Osteocyte (in vitro differentiated cells): ENCODE measurements around the gene S100A3. TPM values are rescaled to one million over a fixed set of nuclear protein-coding genes. Genes with fewer than 3 reads are reported as not detected.
A peak's percentile ranks its signal among the peaks of the same experiment; 100 is the strongest.

Experiments
- DNase-seq: peaks from one replicate; pipeline ENCODE4 v3.0.0; 2021; ENCODE audit warnings: mixed read lengths; ENCODE audit not compliant: unreplicated experiment; ENCODE audit errors: extremely low spot score
- H3K27ac Mint-ChIP-seq: one replicate; pipeline ENCODE4 v1.8.0; 2021; ENCODE audit warnings: mild to moderate bottlenecking, mixed read lengths; ENCODE audit not compliant: unreplicated experiment
- H3K27me3 Mint-ChIP-seq: one replicate; pipeline ENCODE4 v1.8.0; 2021; ENCODE audit warnings: mixed read lengths; ENCODE audit not compliant: unreplicated experiment
- H3K36me3 Mint-ChIP-seq: one replicate; pipeline ENCODE4 v1.8.0; 2021; ENCODE audit warnings: mixed read lengths; ENCODE audit not compliant: unreplicated experiment
- H3K4me1 Mint-ChIP-seq: one replicate; pipeline ENCODE4 v1.8.0; 2021; ENCODE audit warnings: mixed read lengths; ENCODE audit not compliant: unreplicated experiment
- H3K4me3 Mint-ChIP-seq: one replicate; pipeline ENCODE4 v1.8.0; 2021; ENCODE audit warnings: mild to moderate bottlenecking, moderate library complexity, mixed read lengths; ENCODE audit not compliant: unreplicated experiment
- H3K9me3 Mint-ChIP-seq: one replicate; pipeline ENCODE4 v1.8.0; 2021; ENCODE audit warnings: mixed read lengths; ENCODE audit not compliant: unreplicated experiment
- total RNA-seq: library from RNA; stranded (reverse); gene quantifications from 2 replicates; pipeline ENCODE4 v1.2.1, GENCODE V29; 2021
- TF ChIP-seq, protein P1 (sequence below): fragments of 200-600 bp; sonication (generic); IDR thresholded peaks from 2 replicates; pipeline ENCODE4 v1.5.0; 2021; ENCODE audit warnings: antibody characterized with exemption, mild to moderate bottlenecking, moderate library complexity

S100A3 gene
- total RNA-seq, 1 donor from 2014 or later = 7.5 TPM

DNA sequence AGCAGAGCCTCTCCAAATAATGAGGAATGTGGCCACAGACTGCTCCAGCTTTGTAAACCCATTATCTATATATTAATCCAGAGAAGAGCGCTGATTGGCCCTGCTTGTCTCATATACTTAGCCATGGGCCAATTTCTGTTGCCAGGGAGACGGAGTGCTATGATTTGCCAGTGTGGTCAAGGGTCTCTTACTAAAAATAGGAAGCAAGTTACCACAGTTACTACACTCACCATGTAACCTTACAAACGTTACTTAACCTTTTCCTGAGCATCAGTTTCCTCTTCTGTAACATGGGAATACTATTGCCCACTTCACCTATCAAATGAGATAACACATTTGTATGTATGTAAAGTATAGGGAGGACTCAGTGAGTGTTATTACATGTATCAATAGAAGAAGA lies 24.3 kb upstream of the S100A3 start:
- Mint-ChIP-seq H3K4me3 (no peak overlapping the region), H3K36me3 (no peaks in the 10 kb centered on the region), H3K27me3 (no peaks in the 10 kb centered on the region), H3K9me3 (no peaks in the 10 kb centered on the region), H3K4me1 (peaks cover 28% of the 10 kb centered on the region), H3K27ac (peak overlapping the region; percentile 83)
- no peak for DNase-seq
- TF ChIP-seq, protein P1, sequence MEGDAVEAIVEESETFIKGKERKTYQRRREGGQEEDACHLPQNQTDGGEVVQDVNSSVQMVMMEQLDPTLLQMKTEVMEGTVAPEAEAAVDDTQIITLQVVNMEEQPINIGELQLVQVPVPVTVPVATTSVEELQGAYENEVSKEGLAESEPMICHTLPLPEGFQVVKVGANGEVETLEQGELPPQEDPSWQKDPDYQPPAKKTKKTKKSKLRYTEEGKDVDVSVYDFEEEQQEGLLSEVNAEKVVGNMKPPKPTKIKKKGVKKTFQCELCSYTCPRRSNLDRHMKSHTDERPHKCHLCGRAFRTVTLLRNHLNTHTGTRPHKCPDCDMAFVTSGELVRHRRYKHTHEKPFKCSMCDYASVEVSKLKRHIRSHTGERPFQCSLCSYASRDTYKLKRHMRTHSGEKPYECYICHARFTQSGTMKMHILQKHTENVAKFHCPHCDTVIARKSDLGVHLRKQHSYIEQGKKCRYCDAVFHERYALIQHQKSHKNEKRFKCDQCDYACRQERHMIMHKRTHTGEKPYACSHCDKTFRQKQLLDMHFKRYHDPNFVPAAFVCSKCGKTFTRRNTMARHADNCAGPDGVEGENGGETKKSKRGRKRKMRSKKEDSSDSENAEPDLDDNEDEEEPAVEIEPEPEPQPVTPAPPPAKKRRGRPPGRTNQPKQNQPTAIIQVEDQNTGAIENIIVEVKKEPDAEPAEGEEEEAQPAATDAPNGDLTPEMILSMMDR = no peak

- H3K27ac Mint-ChIP-seq = peak overlapping the region; percentile 83
- TF ChIP-seq, protein P1 = peak; percentile 95
- H3K9me3 Mint-ChIP-seq = no peaks in the 10 kb centered on the region
- no peaks in the 10 kb centered on the region for H3K27me3 Mint-ChIP-seq
- H3K36me3 Mint-ChIP-seq = no peaks in the 10 kb centered on the region
- no peak overlapping the region for H3K4me3 Mint-ChIP-seq
- no peak for DNase-seq
- H3K4me1 Mint-ChIP-seq = peaks cover 28% of the 10 kb centered on the region
Measured at GRCh38 chr1:153572569-153573015, 23.5 kb upstream of the S100A3 start.

- peaks cover 35% of the 10 kb centered on the region for H3K4me1 Mint-ChIP-seq
- no peak overlapping the region for H3K4me3 Mint-ChIP-seq
- no peaks in the 10 kb centered on the region for H3K36me3 Mint-ChIP-seq
- TF ChIP-seq, protein P1 = no peak
- DNase-seq = no peak
- no peaks in the 10 kb centered on the region for H3K9me3 Mint-ChIP-seq
- H3K27me3 Mint-ChIP-seq = no peaks in the 10 kb centered on the region
- peak overlapping the region; percentile 83 for H3K27ac Mint-ChIP-seq
Measured at GRCh38 chr1:153571706-153572105, 22.6 kb upstream of the S100A3 start.

GRCh38 chr1:153570874-153571273 lies 21.8 kb upstream of the S100A3 start:
- no peak for DNase-seq
- no peak overlapping the region for H3K4me3 Mint-ChIP-seq
- no peaks in the 10 kb centered on the region for H3K27me3 Mint-ChIP-seq
- no peaks in the 10 kb centered on the region for H3K36me3 Mint-ChIP-seq
- H3K4me1 Mint-ChIP-seq = peaks cover 41% of the 10 kb centered on the region
- no peak overlapping the region for H3K27ac Mint-ChIP-seq
- H3K9me3 Mint-ChIP-seq = no peaks in the 10 kb centered on the region
- TF ChIP-seq, protein P1 = no peak

DNA sequence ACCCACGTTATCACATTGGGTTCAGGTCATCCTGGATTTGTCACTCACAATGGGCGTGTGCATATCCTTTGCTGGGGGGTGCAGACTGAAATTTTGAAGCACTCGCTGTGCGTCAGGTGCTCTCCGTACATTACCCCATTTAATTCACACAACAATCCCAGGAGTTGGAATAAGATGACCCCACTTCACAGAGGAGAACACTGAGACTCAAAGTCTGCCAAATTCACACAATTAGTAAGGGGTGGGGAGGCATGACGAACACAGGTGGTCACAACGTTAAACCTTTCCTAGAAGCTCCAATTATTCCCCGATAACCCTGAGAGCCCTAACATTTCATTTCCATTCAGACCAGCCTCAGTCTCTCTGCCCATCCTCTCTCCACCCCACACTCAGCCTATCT lies 20.4 kb upstream of the S100A3 start:
- H3K27ac Mint-ChIP-seq = no peak overlapping the region
- no peak overlapping the region for H3K4me3 Mint-ChIP-seq
- peaks cover 53% of the 10 kb centered on the region for H3K4me1 Mint-ChIP-seq
- no peaks in the 10 kb centered on the region for H3K27me3 Mint-ChIP-seq
- TF ChIP-seq, protein P1 = no peak
- H3K36me3 Mint-ChIP-seq = no peaks in the 10 kb centered on the region
- no peaks in the 10 kb centered on the region for H3K9me3 Mint-ChIP-seq
- DNase-seq = no peak
